T-helper 9 cell (primary cell): Measurements from ENCODE around the gene TSFM.
A peak's percentile ranks its signal among the peaks of the same experiment; 100 is the strongest.

Source experiments
- DNase-seq: peaks from one replicate; pipeline ENCODE4 v3.0.0-alpha.2; 2020

Gene TSFM

DNA sequence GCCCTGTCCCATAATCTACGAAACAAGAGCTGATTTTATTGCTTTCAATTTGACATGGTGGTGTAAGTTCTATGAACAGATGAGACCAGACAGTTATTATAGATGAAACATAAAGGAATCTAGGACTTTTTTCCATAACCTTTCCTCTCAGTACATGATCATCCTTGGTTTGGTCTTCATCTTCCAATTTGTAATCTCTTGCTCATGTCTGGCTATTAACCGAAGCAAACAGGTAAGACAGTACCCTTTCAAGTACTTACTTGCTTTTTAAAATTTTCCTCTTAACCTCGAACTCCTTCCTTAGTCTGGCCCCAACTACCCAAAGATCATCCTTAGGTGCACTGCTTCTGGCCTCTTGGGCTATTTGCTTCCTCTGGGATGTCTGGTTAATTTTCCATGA is 36.6 kb upstream of the TSFM start:
- DNase-seq: no peak

DNA sequence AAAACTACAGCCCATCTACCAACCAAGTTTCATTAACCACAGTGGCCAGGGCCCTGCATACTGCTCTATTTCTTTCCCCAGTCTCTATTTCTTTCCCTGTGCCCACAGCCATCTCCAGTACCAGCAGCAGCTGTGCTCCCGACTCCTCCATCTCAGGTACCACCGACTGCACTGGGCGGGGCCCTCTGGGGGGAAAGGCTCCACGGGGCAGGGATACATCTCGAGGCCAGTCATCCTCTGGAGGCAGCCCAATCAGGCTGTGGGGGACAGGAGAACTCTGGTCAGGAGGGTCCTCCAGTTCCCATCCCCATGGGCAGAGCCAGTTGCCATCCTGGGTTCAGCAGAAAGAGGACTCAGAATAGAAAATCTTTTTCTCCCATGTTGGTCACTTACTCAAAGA is 33.5 kb upstream of the TSFM start:
- no peak for DNase-seq

- DNase-seq: no peak
These were observed 31.8 kb upstream of the TSFM start for GRCh38 chr12:57750561-57751431.

GRCh38 chr12:57751432-57751787 is 31.2 kb upstream of the TSFM start:
- DNase-seq: no peak

- peak; percentile 99 for DNase-seq
These were observed 30.6 kb upstream of the TSFM start, which contains the start of gene CDK4 for GRCh38 chr12:57751788-57752667. Gene CDK4, minus strand, starts transcription at chr12:57752310. Its CDS starts 593 bp downstream, at chr12:57751717.

GRCh38 chr12:57752668-57753000 is 30.0 kb upstream of the TSFM start:
- no peak for DNase-seq

- no peak for DNase-seq
These were observed 28.7 kb upstream of the TSFM start for GRCh38 chr12:57753756-57754337.

DNA sequence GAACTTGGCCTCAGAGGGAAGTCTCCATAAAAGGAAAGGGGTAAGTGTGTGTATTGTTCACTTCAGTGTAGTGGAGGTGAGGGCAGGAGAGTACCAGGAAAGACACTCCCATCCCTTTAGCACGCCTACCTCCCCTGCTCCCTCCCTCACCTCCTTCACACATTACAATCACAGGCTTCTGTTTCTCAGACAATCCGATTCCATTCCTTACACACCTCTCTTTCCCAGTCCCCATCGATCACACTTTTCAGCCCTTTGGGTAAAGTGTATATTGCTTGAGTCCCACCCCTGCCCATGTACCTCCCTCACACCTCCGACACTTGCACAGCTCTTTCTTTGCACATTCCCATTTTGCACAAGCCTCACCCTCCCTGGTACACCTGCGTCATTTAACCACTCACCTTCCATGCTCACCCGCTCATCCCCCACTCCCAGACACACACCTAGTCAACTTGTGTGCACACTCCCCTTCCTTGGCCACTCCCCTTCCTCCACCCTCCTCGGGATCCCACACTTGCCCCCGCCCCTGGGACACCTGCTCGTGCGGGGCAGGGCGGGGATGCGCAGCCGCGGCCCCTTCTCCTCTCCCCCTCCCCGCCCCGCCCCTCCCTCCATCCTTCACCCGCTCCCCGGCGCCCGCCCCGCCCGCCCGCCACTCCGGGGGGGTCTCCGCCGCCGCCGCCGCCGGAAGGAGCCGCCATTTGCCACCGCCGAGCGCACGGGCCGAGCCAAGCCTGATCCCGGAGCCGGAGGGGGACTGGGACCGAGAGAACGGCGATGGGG is 28.0 kb upstream of the TSFM start, which contains the start of gene MARCHF9:
Gene MARCHF9 (plus strand): TSS at position 693 of the 783 bp plus-strand sequence. CDS start 426 bp downstream, outside the sequence.
- peak; percentile 81 for DNase-seq

DNA sequence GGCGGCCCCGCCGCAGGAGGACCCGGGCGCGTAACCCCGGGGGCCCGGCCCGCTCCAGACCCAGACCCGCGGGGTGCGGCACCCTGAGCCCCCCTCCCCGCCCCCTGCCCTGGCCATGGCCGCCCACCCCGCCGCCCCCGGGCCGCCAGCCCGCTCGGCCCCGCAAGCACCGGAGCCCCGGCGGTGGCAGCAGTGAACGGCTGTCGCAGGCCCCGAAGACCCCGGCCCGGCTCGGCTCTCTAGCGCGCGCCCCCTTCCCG is 27.5 kb upstream of the TSFM start:
- DNase-seq: no peak

DNA sequence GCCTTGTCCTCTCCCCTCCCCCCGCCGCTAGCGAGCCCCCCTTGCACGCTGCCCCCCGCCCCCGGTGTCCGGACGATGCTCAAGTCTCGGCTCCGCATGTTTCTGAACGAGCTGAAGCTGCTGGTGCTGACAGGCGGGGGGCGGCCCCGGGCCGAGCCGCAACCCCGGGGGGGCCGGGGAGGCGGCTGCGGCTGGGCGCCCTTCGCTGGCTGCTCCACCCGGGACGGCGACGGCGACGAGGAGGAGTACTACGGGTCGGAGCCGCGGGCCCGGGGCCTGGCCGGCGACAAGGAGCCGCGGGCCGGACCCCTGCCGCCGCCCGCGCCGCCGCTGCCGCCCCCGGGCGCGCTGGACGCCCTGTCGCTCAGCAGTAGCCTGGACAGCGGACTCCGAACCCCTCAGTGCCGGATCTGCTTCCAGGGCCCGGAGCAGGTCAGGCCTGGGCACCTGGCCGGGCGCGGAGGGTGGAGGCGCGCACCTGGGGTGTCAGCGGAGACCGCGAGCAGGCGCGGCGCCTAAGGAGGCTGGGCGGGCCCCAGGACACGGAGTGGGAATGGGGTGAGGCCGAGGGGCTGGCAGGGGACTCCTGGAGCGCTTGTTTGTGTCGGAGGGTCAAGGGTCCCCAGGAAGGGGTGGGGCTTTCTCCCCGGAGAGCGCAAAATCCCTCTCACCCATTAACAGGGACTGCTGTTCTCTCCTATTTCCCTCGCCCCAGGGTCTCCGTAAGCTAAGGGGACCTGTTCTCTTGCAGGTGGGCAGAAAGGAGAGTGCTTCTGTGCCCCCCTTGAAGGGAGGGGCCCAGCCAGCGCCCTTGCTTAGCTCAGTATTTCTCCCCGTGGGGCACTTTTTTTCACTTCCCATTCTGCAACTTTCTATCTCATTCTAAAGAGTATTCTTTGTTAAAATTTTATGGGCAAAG is 26.9 kb upstream of the TSFM start:
- DNase-seq: peak; percentile 48

GRCh38 chr12:57756406-57757341 is 25.9 kb upstream of the TSFM start:
- peak; percentile 58 for DNase-seq

DNA sequence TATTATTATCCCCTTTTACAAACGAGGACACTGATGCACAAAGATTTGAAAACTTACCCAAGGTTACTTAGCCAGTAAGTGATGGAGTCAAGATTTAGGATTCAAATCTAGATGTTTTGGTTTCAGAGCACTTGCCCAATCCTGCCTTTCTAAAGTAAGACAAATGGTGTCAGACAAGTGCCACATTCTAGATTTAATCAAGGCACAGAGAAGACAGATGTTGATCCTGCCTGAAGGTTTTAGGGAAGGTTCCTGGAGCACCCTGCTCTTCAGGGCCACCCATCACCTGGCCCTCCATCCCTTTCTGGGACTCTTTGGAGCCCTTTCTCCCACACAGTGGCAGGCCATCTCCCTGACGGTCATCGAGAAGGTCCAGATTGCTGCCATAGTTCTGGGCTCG is 24.8 kb upstream of the TSFM start:
- DNase-seq: no peak

DNA sequence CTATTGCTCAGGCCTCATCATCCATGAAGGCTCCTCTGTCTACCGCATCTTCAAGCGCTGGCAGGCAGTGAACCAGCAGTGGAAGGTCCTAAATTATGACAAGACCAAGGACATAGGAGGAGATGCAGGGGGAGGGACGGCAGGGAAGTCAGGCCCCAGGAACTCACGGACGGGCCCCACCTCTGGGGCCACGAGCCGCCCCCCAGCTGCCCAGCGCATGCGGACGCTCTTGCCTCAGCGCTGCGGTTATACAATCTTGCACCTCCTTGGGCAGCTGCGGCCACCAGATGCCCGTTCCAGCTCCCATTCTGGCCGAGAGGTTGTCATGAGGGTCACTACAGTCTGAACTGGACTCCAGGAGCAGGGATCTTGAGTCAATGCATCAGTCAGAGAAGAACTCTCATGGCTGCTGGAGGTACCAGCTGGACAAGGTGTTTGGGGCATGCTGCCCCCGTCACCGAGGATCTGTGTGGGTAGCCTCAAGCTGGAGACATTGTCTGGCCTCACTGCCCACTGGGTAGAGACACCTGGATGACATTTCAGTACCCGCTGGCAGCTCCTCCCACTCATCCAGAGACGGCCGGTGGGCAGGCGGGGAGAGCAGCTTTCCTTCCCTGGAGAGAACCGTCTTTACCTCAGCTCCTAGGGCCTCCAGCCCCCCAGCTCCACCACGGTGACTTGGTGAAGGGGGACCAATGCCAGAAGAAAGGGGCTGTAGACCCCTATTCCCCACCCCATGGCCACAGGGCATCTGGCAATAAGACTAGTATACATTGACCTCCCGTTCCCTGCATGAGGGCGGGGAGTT is 23.8 kb upstream of the TSFM start:
- DNase-seq: no peak

GRCh38 chr12:57759360-57759980 is 23.1 kb upstream of the TSFM start:
- no peak for DNase-seq

- DNase-seq: no peak
These were observed 22.1 kb upstream of the TSFM start for GRCh38 chr12:57760347-57760982.

- no peak for DNase-seq
These were observed 21.1 kb upstream of the TSFM start for GRCh38 chr12:57761391-57761998.

- no peak for DNase-seq
These were observed 20.1 kb upstream of the TSFM start for GRCh38 chr12:57762463-57762862.
